ENCODE measurements around the gene PEX3.

The PEX3 gene

DNA sequence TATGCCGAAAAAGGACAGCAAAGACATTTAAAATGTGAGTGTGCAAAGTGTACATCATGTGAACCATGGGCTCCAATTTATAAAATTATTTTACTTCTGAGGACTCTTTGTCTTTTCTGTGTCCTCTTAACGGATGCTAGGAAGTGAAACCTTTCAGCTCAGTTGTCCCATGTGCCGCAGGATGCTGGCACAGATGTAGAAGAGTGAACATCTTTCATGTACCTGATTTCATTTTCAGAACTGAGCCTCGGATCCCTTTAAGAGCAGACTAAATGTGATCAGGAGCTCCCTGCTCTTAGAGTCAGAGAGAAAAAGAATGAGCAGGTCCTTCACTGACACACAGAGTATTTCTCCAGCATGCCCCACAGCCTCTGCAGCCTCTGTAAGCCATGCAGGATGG, 88.5 kb downstream of the PEX3 start:
- no peak for DNase-seq (ENCODE audit: extremely low read depth, insufficient read length)
- TF ChIP-seq, protein P1, sequence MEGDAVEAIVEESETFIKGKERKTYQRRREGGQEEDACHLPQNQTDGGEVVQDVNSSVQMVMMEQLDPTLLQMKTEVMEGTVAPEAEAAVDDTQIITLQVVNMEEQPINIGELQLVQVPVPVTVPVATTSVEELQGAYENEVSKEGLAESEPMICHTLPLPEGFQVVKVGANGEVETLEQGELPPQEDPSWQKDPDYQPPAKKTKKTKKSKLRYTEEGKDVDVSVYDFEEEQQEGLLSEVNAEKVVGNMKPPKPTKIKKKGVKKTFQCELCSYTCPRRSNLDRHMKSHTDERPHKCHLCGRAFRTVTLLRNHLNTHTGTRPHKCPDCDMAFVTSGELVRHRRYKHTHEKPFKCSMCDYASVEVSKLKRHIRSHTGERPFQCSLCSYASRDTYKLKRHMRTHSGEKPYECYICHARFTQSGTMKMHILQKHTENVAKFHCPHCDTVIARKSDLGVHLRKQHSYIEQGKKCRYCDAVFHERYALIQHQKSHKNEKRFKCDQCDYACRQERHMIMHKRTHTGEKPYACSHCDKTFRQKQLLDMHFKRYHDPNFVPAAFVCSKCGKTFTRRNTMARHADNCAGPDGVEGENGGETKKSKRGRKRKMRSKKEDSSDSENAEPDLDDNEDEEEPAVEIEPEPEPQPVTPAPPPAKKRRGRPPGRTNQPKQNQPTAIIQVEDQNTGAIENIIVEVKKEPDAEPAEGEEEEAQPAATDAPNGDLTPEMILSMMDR (IDR thresholded peaks at IDR 0.05; ENCODE audit: insufficient read depth, low read length, poor library complexity, severe bottlenecking), result no peak
- H3K4me3 ChIP-seq (replicated peaks; ENCODE audit: low read depth, low read length), result no peak overlapping the region

DNA sequence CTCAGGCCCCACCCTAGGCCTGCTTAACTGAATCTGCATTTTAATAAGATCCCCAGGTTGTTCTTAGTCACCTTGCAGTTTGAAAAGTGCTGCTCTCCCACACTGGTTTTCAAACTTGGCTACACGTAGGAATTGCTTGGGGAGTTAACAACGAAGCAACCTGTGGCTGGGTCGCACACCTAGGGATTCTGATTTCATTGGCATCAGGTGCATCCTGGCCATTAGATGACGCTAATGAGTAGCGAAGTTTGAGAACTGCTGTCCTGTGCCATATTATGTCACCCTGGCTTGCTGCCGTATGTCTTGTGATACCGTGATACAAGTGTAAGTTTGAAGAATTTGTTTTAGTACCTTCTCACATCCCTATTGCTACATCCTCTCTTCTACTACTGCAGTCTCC, 89.1 kb downstream of the PEX3 start:
- TF ChIP-seq, protein P1 (IDR thresholded peaks at IDR 0.05; ENCODE audit: insufficient read depth, low read length, poor library complexity, severe bottlenecking), result no peak
- Histone ChIP-seq H3K36me3 (ENCODE audit: control insufficient read depth, insufficient read depth, low read length) (no peaks in the 10 kb centered on the region), H3K4me3 (replicated peaks; ENCODE audit: low read depth, low read length) (no peak overlapping the region), H3K27me3 (replicated peaks; ENCODE audit: control insufficient read depth, insufficient read depth, low read length) (no peaks in the 10 kb centered on the region)
- no peak for DNase-seq (ENCODE audit: extremely low read depth, insufficient read length)

More for the DNA sequence above, 88.5 kb downstream of the PEX3 start:
- no peaks in the 10 kb centered on the region for H3K36me3 ChIP-seq (ENCODE audit: control insufficient read depth, insufficient read depth, low read length)
- H3K27me3 ChIP-seq (replicated peaks; ENCODE audit: control insufficient read depth, insufficient read depth, low read length), result no peaks in the 10 kb centered on the region

DNA sequence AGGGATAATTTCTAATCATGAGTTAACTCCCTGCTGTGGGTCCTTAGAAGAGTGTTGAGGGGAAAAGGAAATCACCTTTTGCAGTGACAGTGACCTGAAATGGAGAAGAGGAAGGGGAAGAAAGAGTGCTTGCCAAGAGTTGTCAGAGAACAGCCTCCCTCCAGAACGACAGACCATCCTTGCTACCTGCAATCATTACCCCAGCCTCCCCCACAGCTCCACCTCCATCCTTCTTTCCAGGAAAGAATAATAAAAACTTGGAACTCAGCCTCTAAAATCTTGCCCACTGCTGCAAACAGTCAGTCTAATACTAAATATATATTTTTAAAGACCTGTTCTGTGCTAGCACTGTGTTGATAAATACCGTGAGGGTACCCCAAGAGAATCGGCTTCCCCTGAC, 89.6 kb downstream of the PEX3 start:
- Histone ChIP-seq H3K4me3 (replicated peaks; ENCODE audit: low read depth, low read length) (no peak overlapping the region), H3K27me3 (replicated peaks; ENCODE audit: control insufficient read depth, insufficient read depth, low read length) (no peaks in the 10 kb centered on the region), H3K36me3 (ENCODE audit: control insufficient read depth, insufficient read depth, low read length) (no peaks in the 10 kb centered on the region)
- DNase-seq (ENCODE audit: extremely low read depth, insufficient read length), result no peak
- TF ChIP-seq, protein P1 (IDR thresholded peaks at IDR 0.05; ENCODE audit: insufficient read depth, low read length, poor library complexity, severe bottlenecking), result no peak

Data from GM06990 (cell line).